Breast epithelium (tissue), 3 donors: ENCODE results near the gene USPL1.

Source experiments
- POLR2A ChIP-seq: fragments of 450-650 bp; IDR thresholded peaks from one replicate; pipeline ENCODE4 v1.6.1; 2016; ENCODE audit warnings: antibody characterized with exemption, mild to moderate bottlenecking, moderate library complexity
- POLR2AphosphoS5 ChIP-seq, 3 donors: sonication (generic); formaldehyde crosslinking; IDR thresholded peaks; one replicate each; pipeline ENCODE4 v1.6.1; 2017; ENCODE audit warnings: antibody characterized with exemption in 3 of 3
- TF ChIP-seq, protein P1 (sequence below), 3 donors: fragments of 450-650 bp; IDR thresholded peaks; one replicate each; pipeline ENCODE4 v1.5.1; 2016 to 2017; ENCODE audit warnings: antibody characterized with exemption in 3 of 3, mild to moderate bottlenecking in 3 of 3, moderate library complexity in 3 of 3

DNA sequence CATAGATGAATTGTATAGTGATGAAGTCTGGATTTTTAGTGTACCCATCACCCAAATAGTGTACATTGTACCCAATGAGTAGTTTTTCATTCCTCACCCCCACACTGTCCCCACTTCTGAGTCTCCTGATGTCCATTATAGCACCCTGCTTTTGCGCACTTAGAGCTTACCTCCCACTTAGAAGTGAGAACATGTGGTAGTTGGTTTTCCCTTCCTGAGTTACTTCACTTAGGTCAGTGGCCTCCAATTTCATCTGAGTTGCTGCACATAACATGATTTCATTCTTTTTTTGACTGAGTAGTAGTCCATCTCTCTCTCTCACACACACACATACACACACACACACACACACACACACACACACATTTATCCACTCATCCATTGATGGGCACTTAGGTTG is 74.4 kb downstream of the USPL1 start:
- TF ChIP-seq, protein P1, sequence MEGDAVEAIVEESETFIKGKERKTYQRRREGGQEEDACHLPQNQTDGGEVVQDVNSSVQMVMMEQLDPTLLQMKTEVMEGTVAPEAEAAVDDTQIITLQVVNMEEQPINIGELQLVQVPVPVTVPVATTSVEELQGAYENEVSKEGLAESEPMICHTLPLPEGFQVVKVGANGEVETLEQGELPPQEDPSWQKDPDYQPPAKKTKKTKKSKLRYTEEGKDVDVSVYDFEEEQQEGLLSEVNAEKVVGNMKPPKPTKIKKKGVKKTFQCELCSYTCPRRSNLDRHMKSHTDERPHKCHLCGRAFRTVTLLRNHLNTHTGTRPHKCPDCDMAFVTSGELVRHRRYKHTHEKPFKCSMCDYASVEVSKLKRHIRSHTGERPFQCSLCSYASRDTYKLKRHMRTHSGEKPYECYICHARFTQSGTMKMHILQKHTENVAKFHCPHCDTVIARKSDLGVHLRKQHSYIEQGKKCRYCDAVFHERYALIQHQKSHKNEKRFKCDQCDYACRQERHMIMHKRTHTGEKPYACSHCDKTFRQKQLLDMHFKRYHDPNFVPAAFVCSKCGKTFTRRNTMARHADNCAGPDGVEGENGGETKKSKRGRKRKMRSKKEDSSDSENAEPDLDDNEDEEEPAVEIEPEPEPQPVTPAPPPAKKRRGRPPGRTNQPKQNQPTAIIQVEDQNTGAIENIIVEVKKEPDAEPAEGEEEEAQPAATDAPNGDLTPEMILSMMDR (IDR thresholded peaks at IDR 0.05): no peak
- TF ChIP-seq POLR2A: no peak
- no peak for TF ChIP-seq POLR2AphosphoS5 (IDR thresholded peaks at IDR 0.05)
